HG03159 (cell line): ENCODE results near the gene OR8A1.
"Not testable (repeated sequence)": the region's sequence is repeated elsewhere in the genome, so short reads cannot be mapped to it uniquely, and the experiment has no call there.

Experiments used
- ATAC-seq: cut with Tn5 transposase; IDR thresholded peaks from one replicate; pipeline ENCODE4 v1.9.1; 2021; ENCODE audit warnings: mild to moderate bottlenecking, moderate library complexity; ENCODE audit not compliant: unreplicated experiment

The OR8A1 gene

GRCh38 chr11:124592627-124593026, 22.8 kb downstream of the OR8A1 start:
- ATAC-seq, result no peak

DNA sequence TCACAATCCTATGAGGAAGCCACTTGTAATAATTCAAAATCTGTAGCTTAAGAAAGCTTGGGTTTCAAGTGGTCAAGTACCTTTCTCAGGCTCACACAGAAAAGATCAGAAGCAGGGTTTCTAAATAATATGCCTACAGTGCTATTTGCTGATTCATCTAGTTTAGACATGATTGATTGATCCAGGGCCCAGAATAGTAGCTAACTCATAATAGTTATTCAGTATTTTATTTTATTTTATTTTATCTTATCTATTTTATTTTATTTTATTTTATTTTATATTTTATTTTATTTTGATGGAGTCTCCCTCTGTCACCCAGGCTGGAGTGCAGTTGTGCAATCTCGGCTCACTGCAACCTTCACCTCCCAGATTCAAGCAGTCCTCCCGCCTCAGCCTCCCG, 25.5 kb downstream of the OR8A1 start:
- no peak for ATAC-seq

DNA sequence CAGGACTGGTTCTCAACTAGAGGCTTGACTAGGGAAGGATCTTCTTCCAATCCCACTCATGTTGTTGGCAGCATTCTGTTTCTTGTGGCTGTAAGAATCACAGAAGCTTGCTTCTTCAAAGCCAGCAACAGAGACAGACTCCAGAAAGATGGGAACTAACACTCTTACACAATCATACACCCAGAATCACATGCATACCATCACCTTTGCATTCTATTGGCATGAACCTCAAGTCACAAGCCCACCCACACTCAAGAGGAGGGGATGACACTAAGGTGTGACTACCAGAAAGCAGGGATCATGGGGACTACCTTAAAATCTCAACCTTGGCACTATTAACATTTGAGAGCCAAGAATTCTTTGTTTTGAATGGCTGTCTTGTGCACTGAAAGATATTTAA, 27.8 kb downstream of the OR8A1 start:
- ATAC-seq, result no peak

- ATAC-seq, result no peak
Observed at GRCh38 chr11:124600621-124601320, 31.0 kb downstream of the OR8A1 start.

GRCh38 chr11:124602193-124602592, 32.4 kb downstream of the OR8A1 start:
- no peak for ATAC-seq

DNA sequence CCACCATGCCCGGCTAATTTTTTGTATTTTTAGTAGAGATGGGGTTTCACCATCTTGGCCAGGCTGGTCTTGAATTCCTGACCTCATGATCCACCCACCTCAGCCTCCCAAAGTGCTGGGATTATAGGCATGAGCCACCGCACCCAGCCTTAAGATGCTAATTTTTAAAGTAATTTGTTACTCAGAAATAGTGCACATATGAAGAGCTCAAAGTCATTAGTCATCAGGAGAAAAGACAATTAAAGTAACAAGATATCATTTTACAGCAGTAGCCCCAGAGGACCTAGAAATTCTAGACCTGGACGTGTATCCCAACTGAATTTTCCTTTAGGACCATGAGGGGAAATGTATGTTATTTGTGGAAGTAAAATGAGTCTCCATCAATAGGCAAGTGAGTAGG, 32.9 kb downstream of the OR8A1 start:
- not testable (repeated sequence) for ATAC-seq

DNA sequence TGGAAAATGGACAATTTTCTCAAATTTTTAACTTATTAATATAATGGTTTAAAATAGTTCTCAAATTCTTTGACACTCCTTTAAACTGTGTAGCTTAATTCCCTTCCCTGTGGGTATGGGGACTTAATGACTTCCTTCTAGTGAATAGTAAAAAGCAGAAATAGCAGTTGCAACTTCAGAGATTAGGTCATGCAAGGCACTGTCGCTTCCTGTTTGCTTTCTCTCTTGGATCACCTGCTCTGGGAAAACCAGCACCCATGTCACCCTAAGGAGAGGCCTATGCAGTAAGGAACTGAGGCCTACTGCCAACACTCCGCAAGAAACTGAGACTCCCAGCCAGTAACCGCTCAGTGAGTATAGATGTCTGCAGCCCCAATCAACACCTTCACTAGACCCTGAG, 35.9 kb downstream of the OR8A1 start:
- ATAC-seq, result no peak

- ATAC-seq, result no peak
Observed at GRCh38 chr11:124608147-124608546, 38.4 kb downstream of the OR8A1 start.

- no peak for ATAC-seq
Observed at GRCh38 chr11:124610295-124610694, 40.5 kb downstream of the OR8A1 start.

DNA sequence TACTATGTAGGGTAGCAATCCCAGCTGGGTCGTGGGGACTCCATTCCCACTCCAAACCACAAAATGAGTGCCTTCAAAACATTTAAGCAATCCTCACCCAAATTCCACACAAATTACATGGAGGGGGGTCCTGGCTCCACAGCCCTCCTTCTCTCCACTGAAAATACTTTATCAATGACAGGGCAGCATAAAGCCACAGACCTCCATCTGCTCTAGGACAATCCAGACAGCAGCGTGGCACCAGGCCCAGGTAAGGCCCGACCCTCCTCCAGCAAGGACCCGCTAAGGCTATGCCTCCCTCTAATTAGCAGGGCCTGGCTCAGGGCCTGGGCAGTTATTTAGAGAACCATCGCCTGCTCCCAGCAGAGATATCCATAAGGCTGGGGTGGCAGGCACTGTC, 41.3 kb downstream of the OR8A1 start, which contains the start of gene PANX3:
Gene PANX3 (plus strand): TSS at position 365 of the 400 bp plus-strand sequence. CDS start 129 bp downstream, outside the sequence.
- no peak for ATAC-seq

- peak; percentile 84 for ATAC-seq
Observed at GRCh38 chr11:124612045-124612444, 42.2 kb downstream of the OR8A1 start.

DNA sequence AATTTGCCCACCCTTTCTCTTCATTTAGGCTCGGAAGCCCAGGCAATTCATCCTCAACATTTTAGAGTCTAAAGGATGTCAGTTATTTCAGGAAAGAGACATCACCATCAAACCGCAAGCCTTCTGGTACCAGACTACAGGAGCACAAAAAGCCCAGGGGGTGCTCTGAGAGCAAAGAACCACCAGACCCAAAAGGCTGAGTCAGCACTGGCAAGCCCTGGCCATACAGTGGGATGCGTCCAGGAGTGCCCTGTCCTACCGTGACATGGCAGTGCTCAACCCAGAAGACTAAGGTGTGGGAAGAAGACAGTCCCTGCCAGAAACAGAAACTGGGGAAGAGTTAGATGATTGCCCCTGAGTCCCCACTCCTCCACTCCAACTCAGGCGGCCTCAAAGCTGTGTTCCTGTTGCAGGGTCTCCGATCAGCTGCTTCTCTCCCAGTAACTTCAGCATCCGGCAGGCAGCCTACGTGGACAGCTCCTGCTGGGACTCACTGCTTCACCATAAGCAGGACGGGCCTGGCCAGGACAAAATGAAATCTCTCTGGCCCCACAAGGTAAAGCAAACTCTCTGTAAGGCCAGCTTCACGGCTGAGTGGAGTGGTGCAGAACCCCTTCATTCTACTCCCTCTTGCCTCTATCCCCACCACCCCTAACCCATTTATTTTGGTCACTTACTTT, 42.9 kb downstream of the OR8A1 start:
- ATAC-seq, result no peak

DNA sequence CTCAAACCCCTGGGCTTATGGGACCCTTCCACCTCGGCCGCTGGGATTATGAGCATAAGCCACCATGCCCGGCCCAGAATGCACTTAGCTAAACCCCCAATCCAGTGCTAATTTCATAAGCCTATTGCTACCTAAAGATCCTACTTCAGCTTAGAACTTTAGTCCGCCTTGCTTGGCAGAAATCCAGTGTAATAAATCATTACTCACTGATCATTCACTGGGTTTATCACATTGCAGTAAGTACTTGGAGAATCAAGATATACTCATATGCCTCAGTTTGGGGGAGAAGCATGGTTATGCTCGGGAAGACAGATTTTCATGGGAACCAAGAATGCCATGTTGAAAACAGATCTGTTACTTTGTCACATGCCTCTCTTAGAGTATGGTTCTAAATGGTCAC, 49.1 kb downstream of the OR8A1 start:
- no peak for ATAC-seq
